GM12878 (cell line): ENCODE results near the gene LARGE1. TPM values are rescaled to one million over a fixed set of nuclear protein-coding genes. Genes with fewer than 3 reads are reported as not detected.

Experiments
- ATAC-seq: fragments of 200-7000 bp; cut with Tn5 transposase; 3 replicates; pipeline ENCODE4 v1.9.1; 2020; ENCODE audit warnings: mild to moderate bottlenecking, moderate library complexity
- BruUV-seq: library from RNA; stranded (reverse); fragments of 400-500 nt; replicated peaks from 2 replicates; lab custom pipeline; 2021; lab: Mats Ljungman, UMichigan
- CTCF ChIA-PET: fragments of 300-600 bp; sonication (Branson Sonifier 250); formaldehyde crosslinking; extraction: SDS; loops from one replicate; lab custom pipeline; 2021; ENCODE audit warnings: inconsistent platforms; lab: Yijun Ruan, JAX
- POLR2A ChIA-PET: fragments of 350-600 bp; formaldehyde crosslinking; extraction: SDS; loops from one replicate; lab custom pipeline; 2021; ENCODE audit warnings: inconsistent platforms; lab: Charles Lee
- RAD21 ChIA-PET: fragments of 300-600 bp; sonication (Branson Sonifier 250); formaldehyde crosslinking; loops from one replicate; lab custom pipeline; 2023; ENCODE audit warnings: antibody characterized with exemption; ENCODE audit not compliant: unreplicated experiment; lab: Charles Lee
- SMC1A ChIA-PET: fragments of 300-600 bp; sonication (Branson Sonifier 250); formaldehyde crosslinking; loops from one replicate; lab custom pipeline; 2023; ENCODE audit not compliant: unreplicated experiment, uncharacterized antibody; lab: Charles Lee
- DNase-seq: peaks from one replicate; pipeline ENCODE4 v3.0.0-alpha.2; 2011; ENCODE audit warnings: low read depth, low spot score
- FAIRE-seq: peaks from 3 replicates; lab custom pipeline; 2011; peaks lifted over from hg19 to GRCh38; lab: Jason Lieb, UNC
- H2AFZ ChIP-seq: 2 replicates; pipeline ENCODE4 v1.6.0; 2011; ENCODE audit warnings: low read depth, low read length, control low read depth; ENCODE audit not compliant: control insufficient read depth
- H3K27ac ChIP-seq: 2 replicates; pipeline ENCODE4 v1.5.1; 2011; ENCODE audit warnings: control low read depth; ENCODE audit not compliant: control insufficient read depth, insufficient read depth
- H3K27me3 ChIP-seq, 2 experiments: replicated peaks in 1 of 2; 2 replicates each; pipeline versions ENCODE4 v1.6.0 to v1.6.1; 2011; ENCODE audit warnings: low read length in 1 of 2; ENCODE audit not compliant: control insufficient read depth in 2 of 2, insufficient read depth in 2 of 2
- H3K36me3 ChIP-seq, 2 experiments: 2 replicates each; pipeline ENCODE4 v1.5.1; 2011; ENCODE audit warnings: low read length in 1 of 2; ENCODE audit not compliant: control insufficient read depth in 2 of 2, insufficient read depth in 2 of 2
- H3K4me1 ChIP-seq: 2 replicates; pipeline ENCODE4 v1.6.1; 2011; ENCODE audit warnings: mild to moderate bottlenecking, low read length, moderate library complexity, mixed read lengths; ENCODE audit not compliant: control insufficient read depth, insufficient read depth
- H3K4me2 ChIP-seq: 2 replicates; pipeline ENCODE4 v1.6.0; 2011; ENCODE audit warnings: control low read depth; ENCODE audit not compliant: control insufficient read depth, insufficient read depth
- H3K4me3 ChIP-seq: fragments of 200-600 bp; sonication (generic); 2 replicates; pipeline ENCODE4 v1.5.1; 2016
- H3K79me2 ChIP-seq: 2 replicates; pipeline ENCODE4 v1.6.0; 2011; ENCODE audit warnings: low read length; ENCODE audit not compliant: control insufficient read depth, insufficient read depth
- H3K9ac ChIP-seq: 2 replicates; pipeline ENCODE4 v1.8.0; 2011; ENCODE audit warnings: low read length, control low read depth, mixed read lengths; ENCODE audit not compliant: control insufficient read depth, insufficient read depth
- H3K9me3 ChIP-seq: replicated peaks from 3 replicates; pipeline ENCODE4 v1.5.1; 2011; ENCODE audit warnings: mild to moderate bottlenecking, low read length; ENCODE audit not compliant: control insufficient read depth, insufficient read depth
- H4K20me1 ChIP-seq: 2 replicates; pipeline ENCODE4 v1.6.0; 2011; ENCODE audit not compliant: control insufficient read depth, insufficient read depth
- CBFB ChIP-seq: IDR thresholded peaks from 2 replicates; pipeline ENCODE4 v1.6.1; 2016; ENCODE audit warnings: antibody characterized with exemption, low read depth
- CHD2 ChIP-seq: IDR thresholded peaks from 2 replicates; pipeline ENCODE4 v1.6.1; 2011; ENCODE audit warnings: low read depth, low read length, improper control_type of control experiment, borderline replicate concordance
- MEF2A ChIP-seq: IDR thresholded peaks from 2 replicates; pipeline ENCODE4 v1.6.1; 2011; ENCODE audit warnings: low read depth, mild to moderate bottlenecking, low read length, moderate library complexity; ENCODE audit not compliant: insufficient read depth
- NFXL1 ChIP-seq: fragments of 450-650 bp; IDR thresholded peaks from 2 replicates; pipeline ENCODE4 v1.6.1; 2017; ENCODE audit warnings: antibody characterized with exemption, mild to moderate bottlenecking, borderline replicate concordance
- PKNOX1 ChIP-seq: fragments of 450-650 bp; IDR thresholded peaks from 2 replicates; pipeline ENCODE4 v1.6.1; 2016; ENCODE audit warnings: mild to moderate bottlenecking
- POLR2AphosphoS2 ChIP-seq: IDR thresholded peaks from 2 replicates; pipeline ENCODE4 v1.6.1; 2011; ENCODE audit warnings: low read depth, mild to moderate bottlenecking, low read length, improper control_type of control experiment, moderate library complexity
- RELA ChIP-seq: fragments of 450-650 bp; IDR thresholded peaks from 2 replicates; pipeline ENCODE4 v1.8.0; 2014; ENCODE audit warnings: borderline replicate concordance; ENCODE audit not compliant: partially characterized antibody
- SMAD5 ChIP-seq: IDR thresholded peaks from 2 replicates; pipeline ENCODE4 v1.6.1; 2016; ENCODE audit warnings: antibody characterized with exemption, low read depth
- SMC3 ChIP-seq: IDR thresholded peaks from 2 replicates; pipeline ENCODE4 v1.6.1; 2011; ENCODE audit warnings: low read length, improper control_type of control experiment, borderline replicate concordance
- SRF ChIP-seq, 2 experiments: IDR thresholded peaks; 2 replicates each; pipeline ENCODE4 v1.6.1; 2011; ENCODE audit warnings: low read depth in 2 of 2, low read length in 2 of 2, mild to moderate bottlenecking in 1 of 2, moderate library complexity in 1 of 2
- TCF3 ChIP-seq: IDR thresholded peaks from 2 replicates; pipeline ENCODE4 v1.6.1; 2012; ENCODE audit warnings: low read depth, mild to moderate bottlenecking, low read length, borderline replicate concordance; ENCODE audit not compliant: insufficient read depth
- WGBS: methylation state at CpG from one replicate; pipeline ENCODE4 v1.1.6; 2016; ENCODE audit warnings: low lambda C conversion rate; ENCODE audit not compliant: insufficient replicate concordance, insufficient coverage; ENCODE audit errors: missing lambda C conversion rate; 5-methylcytosine and 5-hydroxymethylcytosine counted together
- in situ Hi-C: fragments of 300-500 bp; cut with MboI; formaldehyde crosslinking; loops from 9 replicates; pipeline ENCODE4 v1.14.3; 2018; ENCODE audit warnings: mixed read lengths
- intact Hi-C: fragments of 100-400 bp; cut with micrococcal nuclease; formaldehyde crosslinking; loops from one replicate; pipeline ENCODE4 v1.14.2; 2022; ENCODE audit not compliant: unreplicated experiment
- polyA plus RNA-seq, 11 experiments: library from polyadenylated mRNA; depleted of rRNA in 4 of 11; unstranded in 6 of 11; stranded (reverse) in 5 of 11; fragments of >200 nt; fragmentation: Nextera tagmentation in 4 of 11; fragmentation: Illumina TruSeq in 1 of 11; extraction: Ambion mirVana in 4 of 11; extraction: Trizol in 1 of 11; gene quantifications; 1 replicate in 1 of 11; 2 replicates in 10 of 11; pipeline versions ENCODE4 v1.2.1 to v1.2.3, GENCODE V29; 2011 to 2016; ENCODE audit warnings: inconsistent platforms in 2 of 11, missing spikeins in 2 of 11, low read depth in 1 of 11
- total RNA-seq, 4 experiments: library from RNA; depleted of rRNA in 3 of 4; stranded (reverse); fragments of >200 nt in 3 of 4; fragmentation: Illumina TruSeq in 1 of 4; extraction: Trizol in 1 of 4; gene quantifications; 2 replicates each; pipeline versions ENCODE4 v1.2.1 to v1.2.3, GENCODE V29; 2013 to 2021

Gene LARGE1
- total and polyA plus RNA-seq, 10 of the 15 experiments (the other 5 are each of a cell fraction or from before 2014, with no cell fraction given), result 3.2 to 41.4 (median 17.3) TPM

DNA sequence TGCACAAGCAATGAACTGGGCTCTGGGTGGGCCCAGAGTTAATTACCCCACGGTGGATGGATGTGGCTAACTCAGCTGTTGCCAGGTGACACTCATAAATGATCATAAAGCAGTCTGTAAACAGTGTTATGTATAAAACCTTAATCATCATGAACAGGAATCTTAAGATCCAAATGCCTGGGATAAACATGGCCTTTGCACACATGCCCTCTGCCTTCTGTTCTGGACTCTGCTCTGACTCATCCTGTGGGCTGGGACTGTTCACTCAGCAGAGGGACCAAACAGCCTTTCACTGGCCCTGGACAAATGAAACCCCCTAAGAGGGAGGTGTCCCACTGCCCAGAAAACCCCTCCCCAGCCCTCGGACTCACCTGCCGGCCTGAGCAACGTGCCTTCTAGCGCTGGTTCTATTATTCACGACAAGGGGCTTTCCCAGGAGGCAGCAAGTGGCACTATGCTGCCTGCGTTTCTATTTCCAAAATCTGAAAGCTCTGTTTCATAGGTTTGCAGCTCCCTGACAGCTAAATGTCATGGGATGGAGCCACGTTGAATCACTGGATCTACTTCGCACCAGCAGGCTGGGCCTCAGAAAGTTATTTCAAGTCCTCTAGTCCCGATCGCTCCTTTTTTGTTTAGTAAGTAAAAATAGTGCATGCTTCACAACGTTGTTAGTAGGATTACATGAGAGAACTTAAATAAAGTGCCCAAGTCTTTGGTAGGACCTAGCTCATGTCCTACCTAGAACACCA is 53.0 kb downstream of the LARGE1 start:
- Histone ChIP-seq H3K9me3 (no peaks in the 10 kb centered on the region), H3K4me3 (no peak overlapping the region), H3K4me2 (no peak overlapping the region), H3K4me1 (peaks cover 19% of the 10 kb centered on the region), H3K27ac (no peak overlapping the region), H3K79me2 (peaks cover 2% of the 10 kb centered on the region), H3K9ac (no peak overlapping the region), H4K20me1 (no peaks in the 10 kb centered on the region), H3K27me3 (no peaks in the 10 kb centered on the region), H2AFZ (no peak overlapping the region), H3K36me3 (no peaks in the 10 kb centered on the region)
- in situ Hi-C loops (no loop called here), intact Hi-C loops (no loop called here)
- BruUV-seq, result no TSS peak
- ChIA-PET SMC1A (interaction anchor here (0.9 to 1.4 kb wide), 2 partner anchors 11 to 18 kb away, joined by 3 to 4 read pairs; no protein-coding TSS in a partner anchor), POLR2A (no interaction called here), CTCF (no interaction called here), RAD21 (no interaction called here)
- ATAC-seq, result no peak
- TF ChIP-seq PKNOX1, result no peak
- no peak for FAIRE-seq
- 90% methylated on average over 12 of the region's 12 CpGs for WGBS
- no peak for DNase-seq

DNA sequence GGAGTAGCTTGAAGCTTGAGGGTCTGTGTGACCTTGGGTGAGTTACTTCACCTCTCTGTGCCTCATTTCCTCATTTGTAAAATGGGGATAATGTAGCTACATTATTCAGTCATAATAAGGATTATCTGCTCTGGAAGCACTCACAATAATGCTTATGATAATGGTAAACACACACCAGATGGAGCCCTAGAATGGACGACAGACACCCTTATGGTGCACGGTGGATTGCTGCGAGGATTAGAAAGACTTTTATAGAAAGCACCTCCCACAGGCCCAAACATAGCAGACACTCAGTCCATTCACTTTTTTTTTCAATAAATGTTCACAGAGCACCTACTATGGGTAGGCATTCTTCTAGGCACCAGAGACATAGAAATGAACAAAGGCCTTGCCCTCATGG is 53.8 kb downstream of the LARGE1 start:
- ChIA-PET SMC1A (interaction anchor here (1.4 kb wide), 1 partner anchor 19 kb away, joined by 3 read pairs; no protein-coding TSS in a partner anchor), RAD21 (interaction anchor here (0.8 kb wide), 1 partner anchor 13 kb away, joined by 3 read pairs; no protein-coding TSS in a partner anchor), POLR2A (no interaction called here), CTCF (interaction anchor here (1.2 kb wide), 1 partner anchor 9 kb away, joined by 4 read pairs; no protein-coding TSS in a partner anchor)
- Histone ChIP-seq H4K20me1 (no peaks in the 10 kb centered on the region), H3K4me2 (no peak overlapping the region), H3K27ac (no peak overlapping the region), H3K36me3 (no peaks in the 10 kb centered on the region), H3K4me1 (peaks cover 17% of the 10 kb centered on the region), H3K27me3 (no peaks in the 10 kb centered on the region), H2AFZ (no peak overlapping the region), H3K9me3 (no peaks in the 10 kb centered on the region), H3K79me2 (peaks cover 2% of the 10 kb centered on the region), H3K9ac (no peak overlapping the region), H3K4me3 (no peak overlapping the region)
- no TSS peak for BruUV-seq
- in situ Hi-C loops (no loop called here), intact Hi-C loops (no loop called here)
- ATAC-seq (no peak), FAIRE-seq (no peak), DNase-seq (no peak)
- WGBS, result 100% methylated on average over 3 of the region's 3 CpGs
- no peak for TF ChIP-seq SRF (IDR thresholded peaks at IDR 0.05; ENCODE audit: low read depth in 2 of 2, low read length in 2 of 2)
- TF ChIP-seq CBFB, result no peak
- no peak for TF ChIP-seq POLR2AphosphoS2
- TF ChIP-seq SMAD5, result no peak
- no peak for TF ChIP-seq NFXL1
- TF ChIP-seq TCF3, result no peak
- no peak for TF ChIP-seq CHD2
- no peak for TF ChIP-seq SMC3
- TF ChIP-seq MEF2A, result no peak
- TF ChIP-seq RELA, result no peak
